Right cardiac atrium (tissue), 5 donors: ENCODE results near the gene RPRM. TPM values are rescaled to one million over a fixed set of nuclear protein-coding genes. Genes with fewer than 3 reads are reported as not detected.
A peak's percentile ranks its signal among the peaks of the same experiment; 100 is the strongest.
"Not testable (repeated sequence)": the region's sequence is repeated elsewhere in the genome, so short reads cannot be mapped to it uniquely, and the experiment has no call there.

Experiments used
- ATAC-seq, 2 donors: fragments of 200-7000 bp; cut with Tn5 transposase; one replicate each; pipeline versions ENCODE4 v1.8.0 to v1.9.1; 2020; ENCODE audit warnings: moderate library complexity in 2 of 2, mild to moderate bottlenecking in 1 of 2
- DNase-seq, 3 donors: peaks; one replicate each; pipeline ENCODE4 v3.0.0-alpha.2; 2020
- H3K27ac ChIP-seq: one replicate; pipeline ENCODE4 v1.5.1; 2013; ENCODE audit warnings: mild to moderate bottlenecking, low read length, control low read depth, moderate library complexity
- H3K27me3 ChIP-seq: one replicate; pipeline ENCODE4 v1.6.1; 2013; ENCODE audit not compliant: control insufficient read depth, insufficient read depth
- H3K4me1 ChIP-seq: one replicate; pipeline ENCODE4 v1.6.1; 2013; ENCODE audit warnings: low read length; ENCODE audit not compliant: control insufficient read depth, insufficient read depth
- H3K4me3 ChIP-seq: one replicate; pipeline ENCODE4 v1.5.1; 2013; ENCODE audit warnings: low read length, control low read depth
- H3K9me3 ChIP-seq: one replicate; pipeline ENCODE4 v1.6.1; 2013; ENCODE audit warnings: low read length; ENCODE audit not compliant: control insufficient read depth
- WGBS: extraction: QIAGEN DNeasy Blood & Tissue Kit; methylation state at CpG from one replicate; pipeline ENCODE4 v1.1.7; 2013; 5-methylcytosine and 5-hydroxymethylcytosine counted together
- intact Hi-C, 4 donors: fragments of 100-400 bp; cut with DNase I; formaldehyde crosslinking; loops; one replicate each; pipeline versions ENCODE4 v1.11.0 to v1.14.0; 2022 to 2023
- long read RNA-seq, 4 donors: library from polyadenylated mRNA; unstranded; transcript quantifications; one replicate each; pipeline ENCODE4 v2.0.0, GENCODE V29; 2020 to 2021
- polyA plus RNA-seq: library from polyadenylated mRNA; stranded (reverse); fragments of 200-250 nt; gene quantifications from one replicate; pipeline ENCODE4 v1.2.3, GENCODE V29; 2013
- total RNA-seq, 4 donors: library from RNA; stranded (reverse); fragmentation: NEBNext Ultra II Directional; extraction: Animal tissue kit (Norgen Biotek cat#: 25700); gene quantifications; one replicate each; pipeline ENCODE4 v1.2.1, GENCODE V29; 2021
- donor health status: healthy with polysubstance abuse.
- donor health status: DM: no; HTN: yes; CAD: no.
- donor health status: DM: no; HTN: no; CAD: no.
- donor health status: DM: no; HTN: yes; CAD: no; lungs with severe emphysema.
- donor health status: DM: yes; HTN: yes; CAD: no.

The RPRM gene
- total RNA-seq (under 1 TPM in 2 of 4 donors, not detected in 2; 0.22 to 0.26 TPM), polyA plus RNA-seq (0.32 TPM)
- long read RNA-seq, donor 1: 0 reads
- long read RNA-seq, donor 2: 0 reads
- long read RNA-seq, donor 3: 0 reads
- long read RNA-seq, donor 4: 0 reads

DNA sequence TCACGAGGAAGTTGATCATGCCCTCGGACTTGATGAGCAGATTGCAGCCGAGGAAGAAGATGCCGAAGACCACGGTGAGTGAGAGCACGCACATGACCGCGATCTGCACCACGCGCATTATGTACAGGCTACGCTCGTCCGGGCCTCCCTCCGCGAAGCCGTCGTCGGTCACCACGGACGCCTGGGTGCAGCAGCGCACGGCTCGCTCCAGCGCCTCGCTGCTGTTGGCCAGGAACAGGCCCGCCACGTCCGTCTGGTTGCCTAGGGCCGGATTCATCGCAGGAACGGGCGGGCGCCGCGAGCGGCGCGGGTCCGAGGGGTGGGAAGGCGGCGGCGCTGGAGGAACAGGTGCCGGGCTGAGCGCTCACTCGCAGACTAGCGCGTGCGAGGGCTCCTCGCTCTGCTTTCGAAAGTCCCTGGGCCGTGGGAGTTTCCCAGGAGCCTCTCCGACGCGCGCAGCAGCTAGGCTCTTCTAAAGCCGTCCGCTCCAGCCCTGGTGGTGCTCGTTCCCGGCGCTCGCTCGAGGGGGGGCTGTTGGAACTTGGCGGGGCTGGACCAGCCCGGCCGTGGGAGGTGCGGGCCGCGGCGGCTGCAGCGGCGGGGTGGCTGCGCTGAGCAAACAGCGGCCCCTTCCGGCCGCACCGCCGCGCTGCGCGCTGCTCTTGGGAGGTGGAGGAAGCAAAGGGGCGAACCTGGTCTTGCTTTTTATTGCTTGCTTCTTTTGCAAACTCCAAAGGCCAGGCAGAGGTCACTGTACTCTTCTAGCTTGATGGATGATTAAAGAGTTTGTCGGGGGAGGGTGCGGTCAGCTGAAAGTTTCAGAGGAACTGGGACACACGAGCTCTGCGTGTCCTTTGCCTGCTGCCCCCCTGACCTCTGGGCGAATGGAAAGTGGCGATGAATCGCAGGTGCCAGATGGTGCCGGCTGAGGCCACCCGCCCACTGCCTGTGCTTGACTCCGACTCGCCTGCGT, at the start of gene RPRM:
RPRM (minus strand) TSS at position 474 of the 973 bp plus-strand sequence; CDS start at position 277, 197 bp downstream.
- H3K4me3 ChIP-seq: peak within 1 kb of the TSS; percentile 48
- peak; percentile 72 to 87 (median 83) for DNase-seq
- no peak within 1 kb of the TSS for H3K27ac ChIP-seq
- H3K27me3 ChIP-seq: peaks cover 5% of the 10 kb centered on the region
- H3K9me3 ChIP-seq: no peaks in the 10 kb centered on the region
- H3K4me1 ChIP-seq: peaks cover 2% of the 10 kb centered on the region
- intact Hi-C loops: no loop called here
- ATAC-seq: peak; percentile 95 to 96
- WGBS: 2% methylated on average over 93 of the region's 93 CpGs

DNA sequence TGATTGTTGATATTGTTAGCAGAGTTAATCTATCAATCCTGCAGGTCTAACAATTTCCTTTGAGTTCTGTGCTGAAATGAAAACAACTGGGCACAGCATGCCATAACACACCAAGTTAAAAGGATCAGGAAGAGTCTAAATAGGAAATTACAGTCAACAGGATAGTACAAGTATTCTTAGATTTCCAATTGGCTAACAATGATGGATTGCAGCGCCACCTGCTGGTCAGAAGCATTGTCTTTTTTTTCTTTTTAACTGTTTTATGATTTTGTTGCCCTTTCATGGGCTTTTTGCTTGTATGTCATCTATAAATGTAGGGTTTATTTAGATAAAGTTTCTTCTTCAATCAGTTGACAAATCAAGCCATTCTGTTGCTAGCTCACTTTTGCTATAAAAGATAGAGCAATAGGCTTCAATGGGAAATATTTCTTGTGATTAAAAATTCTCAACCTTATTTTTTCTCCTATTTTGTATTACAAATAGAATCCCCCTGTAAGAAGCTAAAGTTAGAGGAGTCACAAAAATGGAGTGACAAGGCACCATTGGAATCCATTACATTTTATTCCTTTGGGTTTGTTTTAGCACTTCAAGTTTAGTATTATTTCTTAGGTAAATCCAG, 40.8 kb upstream of the RPRM start:
- Histone ChIP-seq H3K4me3 (no peak overlapping the region), H3K4me1 (no peaks in the 10 kb centered on the region), H3K27ac (no peak overlapping the region), H3K27me3 (no peaks in the 10 kb centered on the region), H3K9me3 (no peaks in the 10 kb centered on the region)
- 0% methylated on average over 1 of the region's 1 CpG for WGBS
- intact Hi-C loops: no loop called here
- ATAC-seq (no peak), DNase-seq (peak; percentile 33 to 69 (median 44))

- H3K4me3 ChIP-seq: no peak overlapping the region
- intact Hi-C loops: no loop called here
- ATAC-seq: no peak
- no peak for DNase-seq
- WGBS: 76% methylated on average over 4 of the region's 4 CpGs
- no peaks in the 10 kb centered on the region for H3K27me3 ChIP-seq
- no peaks in the 10 kb centered on the region for H3K4me1 ChIP-seq
- no peaks in the 10 kb centered on the region for H3K9me3 ChIP-seq
- no peak overlapping the region for H3K27ac ChIP-seq
These were observed 33.8 kb upstream of the RPRM start for GRCh38 chr2:153512331-153512730.

DNA sequence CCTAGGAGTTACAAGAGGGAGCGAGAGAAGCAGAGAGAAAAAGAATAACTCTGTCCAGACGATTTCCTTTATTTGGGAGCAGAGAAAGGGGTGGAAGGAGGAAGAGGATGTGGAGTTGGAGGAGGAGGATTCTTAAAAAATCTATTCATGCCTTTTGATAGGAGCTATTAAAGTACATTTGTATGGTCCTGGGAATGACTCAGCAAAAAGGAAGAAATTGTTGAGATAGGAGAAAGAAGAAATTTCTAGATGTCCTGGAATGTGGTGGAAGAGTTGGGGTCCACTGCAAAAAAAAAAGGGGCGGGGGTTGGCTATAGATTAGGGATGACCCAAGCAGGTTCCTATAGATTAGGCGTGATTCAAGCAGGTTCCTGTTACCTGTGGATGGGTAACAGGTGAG, 32.4 kb upstream of the RPRM start:
- H3K4me3 ChIP-seq: no peak overlapping the region
- H3K27ac ChIP-seq: no peak overlapping the region
- DNase-seq (no peak), ATAC-seq (no peak)
- no peaks in the 10 kb centered on the region for H3K27me3 ChIP-seq
- H3K9me3 ChIP-seq: no peaks in the 10 kb centered on the region
- 81% methylated on average over 4 of the region's 4 CpGs for WGBS
- intact Hi-C loops: no loop called here
- H3K4me1 ChIP-seq: no peaks in the 10 kb centered on the region

GRCh38 chr2:153509133-153509532, 30.6 kb upstream of the RPRM start:
- ATAC-seq (no peak), DNase-seq (no peak)
- Histone ChIP-seq H3K9me3 (no peaks in the 10 kb centered on the region), H3K4me3 (no peak overlapping the region), H3K27ac (no peak overlapping the region), H3K27me3 (no peaks in the 10 kb centered on the region), H3K4me1 (no peaks in the 10 kb centered on the region)
- intact Hi-C loops: no loop called here
- WGBS: 89% methylated on average over 15 of the region's 15 CpGs

GRCh38 chr2:153506499-153506898, 27.9 kb upstream of the RPRM start:
- DNase-seq, ATAC-seq, H3K4me3 ChIP-seq, intact Hi-C loops, H3K4me1 ChIP-seq, H3K27ac ChIP-seq, H3K27me3 ChIP-seq, H3K9me3 ChIP-seq: not testable (repeated sequence)

GRCh38 chr2:153499439-153499838, 20.9 kb upstream of the RPRM start:
- no peak for ATAC-seq
- intact Hi-C loops: no loop called here
- H3K27me3 ChIP-seq: no peaks in the 10 kb centered on the region
- 83% methylated on average over 5 of the region's 5 CpGs for WGBS
- H3K27ac ChIP-seq: no peak overlapping the region
- no peaks in the 10 kb centered on the region for H3K9me3 ChIP-seq
- no peak overlapping the region for H3K4me3 ChIP-seq
- DNase-seq: peak in 1 of 3 donors; percentile 17
- H3K4me1 ChIP-seq: no peaks in the 10 kb centered on the region

GRCh38 chr2:153497938-153498629, 19.5 kb upstream of the RPRM start:
- 86% methylated on average over 14 of the region's 14 CpGs for WGBS

DNA sequence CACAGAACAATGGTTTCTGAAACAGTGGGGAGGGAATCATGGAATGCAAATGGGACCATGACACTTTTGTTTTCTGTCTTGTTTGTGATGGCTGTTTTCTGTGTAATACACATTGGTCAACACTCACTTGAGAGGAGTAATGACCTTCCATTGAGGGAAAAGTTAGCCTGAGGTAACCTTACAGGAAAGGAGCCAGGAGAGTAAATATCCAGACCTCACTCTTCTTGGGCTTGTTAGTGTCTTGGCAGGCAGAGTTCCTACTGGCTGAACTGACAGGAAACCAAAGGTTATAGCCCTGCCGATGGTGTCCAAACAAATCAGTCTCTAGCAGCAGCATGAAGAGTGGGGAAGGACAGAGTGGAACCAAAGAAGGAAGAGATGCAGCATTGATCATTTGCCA, 17.2 kb upstream of the RPRM start:
- WGBS: 16% methylated on average over 1 of the region's 1 CpG
- ATAC-seq: no peak
- no peak for DNase-seq
- intact Hi-C loops: no loop called here
- H3K27ac ChIP-seq: no peak overlapping the region
- H3K4me1 ChIP-seq: no peaks in the 10 kb centered on the region
- H3K9me3 ChIP-seq: no peaks in the 10 kb centered on the region
- H3K4me3 ChIP-seq: no peak overlapping the region
- H3K27me3 ChIP-seq: no peaks in the 10 kb centered on the region

More at GRCh38 chr2:153497938-153498629, 19.5 kb upstream of the RPRM start:
- intact Hi-C loops: no loop called here
- Histone ChIP-seq H3K27ac (no peak overlapping the region), H3K9me3 (no peaks in the 10 kb centered on the region), H3K27me3 (no peaks in the 10 kb centered on the region), H3K4me3 (no peak overlapping the region), H3K4me1 (no peaks in the 10 kb centered on the region)
- ATAC-seq (no peak), DNase-seq (peak in 1 of 3 donors; percentile 27)

- Histone ChIP-seq H3K4me3 (no peak overlapping the region), H3K4me1 (no peaks in the 10 kb centered on the region), H3K27me3 (no peaks in the 10 kb centered on the region), H3K9me3 (no peaks in the 10 kb centered on the region), H3K27ac (no peak overlapping the region)
- DNase-seq (no peak), ATAC-seq (no peak)
- intact Hi-C loops: no loop called here
- 53% methylated on average over 3 of the region's 3 CpGs for WGBS
These were observed 9.5 kb upstream of the RPRM start for GRCh38 chr2:153488072-153488471.

GRCh38 chr2:153487448-153487847, 8.9 kb upstream of the RPRM start:
- no peak overlapping the region for H3K27ac ChIP-seq
- WGBS: 83% methylated on average over 1 of the region's 1 CpG
- DNase-seq (no peak), ATAC-seq (no peak)
- no peaks in the 10 kb centered on the region for H3K9me3 ChIP-seq
- H3K27me3 ChIP-seq: no peaks in the 10 kb centered on the region
- H3K4me3 ChIP-seq: no peak overlapping the region
- H3K4me1 ChIP-seq: no peaks in the 10 kb centered on the region
- intact Hi-C loops: no loop called here
